SW 1271 (cell line): ENCODE data around the gene ARF5.
A peak's percentile ranks its signal among the peaks of the same experiment; 100 is the strongest.
"Not testable (repeated sequence)": the region's sequence is repeated elsewhere in the genome, so short reads cannot be mapped to it uniquely, and the experiment has no call there.

Experiments
- DNase-seq, 2 experiments: peaks; one replicate each; lab custom pipeline; 2025; lab: John Stamatoyannopoulos, UW

Gene ARF5

GRCh38 chr7:127588019-127588696 lies at the start of gene ARF5:
Gene ARF5, plus strand, starts transcription at chr7:127588411. Its CDS starts 88 bp downstream, at chr7:127588499.
- peak; percentile 31 to 59 for DNase-seq

GRCh38 chr7:127539116-127539515 lies 49.1 kb upstream of the ARF5 start:
- no peak for DNase-seq

GRCh38 chr7:127540461-127540860 lies 47.8 kb upstream of the ARF5 start:
- not testable (repeated sequence) for DNase-seq

GRCh38 chr7:127541548-127541947 lies 46.7 kb upstream of the ARF5 start:
- DNase-seq, result no peak

GRCh38 chr7:127546313-127546712 lies 41.9 kb upstream of the ARF5 start:
- DNase-seq, result no peak

- peak in 1 of 2 experiments; percentile 13 for DNase-seq
Measured at GRCh38 chr7:127550247-127550646, 38.0 kb upstream of the ARF5 start.

GRCh38 chr7:127551941-127552340 lies 36.3 kb upstream of the ARF5 start:
- no peak for DNase-seq

- no peak for DNase-seq
Measured at GRCh38 chr7:127556404-127556803, 31.8 kb upstream of the ARF5 start.

GRCh38 chr7:127557803-127558202 lies 30.4 kb upstream of the ARF5 start:
- DNase-seq, result no peak

- DNase-seq, result no peak
Measured at GRCh38 chr7:127566242-127566641, 22.0 kb upstream of the ARF5 start.

GRCh38 chr7:127568034-127568433 lies 20.2 kb upstream of the ARF5 start:
- DNase-seq, result not testable (repeated sequence)

- no peak for DNase-seq
Measured at GRCh38 chr7:127571741-127572505, 16.3 kb upstream of the ARF5 start.

GRCh38 chr7:127578036-127578684 lies 10.1 kb upstream of the ARF5 start:
- DNase-seq, result peak in 1 of 2 experiments; percentile 6

GRCh38 chr7:127578711-127579275 lies 9.4 kb upstream of the ARF5 start:
- no peak for DNase-seq

GRCh38 chr7:127580612-127581011 lies 7.6 kb upstream of the ARF5 start:
- no peak for DNase-seq

- DNase-seq, result no peak
Measured at GRCh38 chr7:127581716-127582115, 6.5 kb upstream of the ARF5 start.

- no peak for DNase-seq
Measured at GRCh38 chr7:127582361-127582760, 5.8 kb upstream of the ARF5 start.

- DNase-seq, result no peak
Measured at GRCh38 chr7:127584648-127585043, 3.6 kb upstream of the ARF5 start.

GRCh38 chr7:127585044-127585953 lies 2.9 kb upstream of the ARF5 start, which contains the start of gene GCC1:
Gene GCC1, minus strand, starts transcription at chr7:127585596. Its CDS starts 414 bp downstream, at chr7:127585182.
- DNase-seq, result peak; percentile 40 to 75

- no peak for DNase-seq
Measured at GRCh38 chr7:127586346-127586745, 1.9 kb upstream of the ARF5 start.

- no peak for DNase-seq
Measured at GRCh38 chr7:127587663-127588018, 570 bp upstream of the ARF5 start.
